ENCODE data around the gene PGA4. TPM values are rescaled to one million over a fixed set of nuclear protein-coding genes. Genes with fewer than 3 reads are reported as not detected.

Gene PGA4
- polyA plus RNA-seq, 2 of the 4 experiments (the other 2 are of a cell fraction), result not detected

DNA sequence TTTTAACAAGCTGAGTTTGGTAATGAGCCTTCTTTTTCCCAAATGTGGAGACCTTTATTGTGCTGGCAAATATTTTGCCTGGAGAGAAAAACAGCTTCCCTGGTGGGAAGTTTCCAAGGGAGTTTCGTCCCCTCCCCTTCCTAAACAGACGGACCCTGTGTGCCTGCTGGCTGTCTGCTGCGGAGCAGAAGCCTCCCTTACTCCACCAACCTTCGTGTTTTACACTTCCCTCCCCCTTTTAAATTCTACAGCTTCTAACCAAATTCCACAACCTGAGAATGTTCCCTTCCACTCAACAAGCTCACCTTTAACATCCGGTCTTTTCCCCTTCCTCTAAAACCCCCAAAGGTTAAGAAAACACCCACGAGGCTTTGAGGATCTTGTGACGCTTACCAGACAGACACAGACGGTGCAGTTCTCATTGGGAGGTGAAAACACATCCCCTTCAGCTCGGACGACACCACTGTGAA is 55.9 kb downstream of the PGA4 start:
- no peak for ATAC-seq
- no peaks in the 10 kb centered on the region for H3K9me3 ChIP-seq
- no peak overlapping the region for H3K27ac ChIP-seq
- ChIA-PET CTCF (interaction anchor here (0.9 to 2.2 kb wide), 3 partner anchors 24 to 107 kb away, joined by 4 to 9 read pairs (median 7); no protein-coding TSS in a partner anchor), POLR2A (interaction anchor here (0.6 kb wide), 1 partner anchor 92 kb away, joined by 3 read pairs; no protein-coding TSS in a partner anchor)
- WGBS (ENCODE audit: missing lambda C conversion rate), result 46% methylated on average over 10 of the region's 10 CpGs
- H3K4me2 ChIP-seq, result no peak overlapping the region
- no peak overlapping the region for H3K4me3 ChIP-seq
- no peak for FAIRE-seq
- no peak for TF ChIP-seq HOXB13 (CRISPR knock-in tag; IDR thresholded peaks at IDR 0.05; ENCODE audit: low read depth)
- TF ChIP-seq, protein P1, sequence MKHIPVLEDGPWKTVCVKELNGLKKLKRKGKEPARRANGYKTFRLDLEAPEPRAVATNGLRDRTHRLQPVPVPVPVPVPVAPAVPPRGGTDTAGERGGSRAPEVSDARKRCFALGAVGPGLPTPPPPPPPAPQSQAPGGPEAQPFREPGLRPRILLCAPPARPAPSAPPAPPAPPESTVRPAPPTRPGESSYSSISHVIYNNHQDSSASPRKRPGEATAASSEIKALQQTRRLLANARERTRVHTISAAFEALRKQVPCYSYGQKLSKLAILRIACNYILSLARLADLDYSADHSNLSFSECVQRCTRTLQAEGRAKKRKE (CRISPR knock-in tag; IDR thresholded peaks at IDR 0.05; ENCODE audit: low read depth), result no peak
- TF ChIP-seq CBX8 (IDR thresholded peaks at IDR 0.05), result no peak
- TF ChIP-seq TFCP2L1 (CRISPR knock-in tag; IDR thresholded peaks at IDR 0.05), result no peak
- TF ChIP-seq NFE2L2 (conservative IDR thresholded peaks at IDR 0.05; ENCODE audit: low read length), result no peak
- TF ChIP-seq ZSCAN20 (CRISPR knock-in tag; IDR thresholded peaks at IDR 0.05), result no peak
- TF ChIP-seq, protein P2, sequence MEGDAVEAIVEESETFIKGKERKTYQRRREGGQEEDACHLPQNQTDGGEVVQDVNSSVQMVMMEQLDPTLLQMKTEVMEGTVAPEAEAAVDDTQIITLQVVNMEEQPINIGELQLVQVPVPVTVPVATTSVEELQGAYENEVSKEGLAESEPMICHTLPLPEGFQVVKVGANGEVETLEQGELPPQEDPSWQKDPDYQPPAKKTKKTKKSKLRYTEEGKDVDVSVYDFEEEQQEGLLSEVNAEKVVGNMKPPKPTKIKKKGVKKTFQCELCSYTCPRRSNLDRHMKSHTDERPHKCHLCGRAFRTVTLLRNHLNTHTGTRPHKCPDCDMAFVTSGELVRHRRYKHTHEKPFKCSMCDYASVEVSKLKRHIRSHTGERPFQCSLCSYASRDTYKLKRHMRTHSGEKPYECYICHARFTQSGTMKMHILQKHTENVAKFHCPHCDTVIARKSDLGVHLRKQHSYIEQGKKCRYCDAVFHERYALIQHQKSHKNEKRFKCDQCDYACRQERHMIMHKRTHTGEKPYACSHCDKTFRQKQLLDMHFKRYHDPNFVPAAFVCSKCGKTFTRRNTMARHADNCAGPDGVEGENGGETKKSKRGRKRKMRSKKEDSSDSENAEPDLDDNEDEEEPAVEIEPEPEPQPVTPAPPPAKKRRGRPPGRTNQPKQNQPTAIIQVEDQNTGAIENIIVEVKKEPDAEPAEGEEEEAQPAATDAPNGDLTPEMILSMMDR (IDR thresholded peaks at IDR 0.05), result no peak
- no peak for TF ChIP-seq MAFK (IDR thresholded peaks at IDR 0.05; ENCODE audit: partially characterized antibody)
- H3K4me1 ChIP-seq, result peaks cover 3% of the 10 kb centered on the region; the same call in 1 of the 3 replicates
- no peak for DNase-seq (ENCODE audit: low read depth in 1 of 2, low spot score in 1 of 2)

- POLR2A ChIA-PET, result interaction anchor here (0.6 kb wide), 1 partner anchor 102 kb away, joined by 4 read pairs; no protein-coding TSS in a partner anchor
- no peak for TF ChIP-seq EHMT2 (IDR thresholded peaks at IDR 0.05; ENCODE audit: low read depth)
- TF ChIP-seq CEBPB (IDR thresholded peaks at IDR 0.05), result no peak
- no peak for TF ChIP-seq HDAC2 (IDR thresholded peaks at IDR 0.05)
- TF ChIP-seq FOSB (CRISPR knock-in tag; IDR thresholded peaks at IDR 0.05), result no peak
- TF ChIP-seq KDM1A (IDR thresholded peaks at IDR 0.05; ENCODE audit: low read depth), result no peak
- TF ChIP-seq POLR2AphosphoS2 (conservative IDR thresholded peaks at IDR 0.05; ENCODE audit: low read length), result no peak
- TF ChIP-seq TFCP2L1 (CRISPR knock-in tag; IDR thresholded peaks at IDR 0.05), result no peak
- ATAC-seq (no peak), FAIRE-seq (no peak), DNase-seq (ENCODE audit: low read depth in 1 of 2, low spot score in 1 of 2) (no peak)
- no peaks in the 10 kb centered on the region for H3K9me3 ChIP-seq
- WGBS (ENCODE audit: missing lambda C conversion rate), result 60% methylated on average over 12 of the region's 12 CpGs
- H3K4me3 ChIP-seq, result no peak overlapping the region
- peaks cover 3% of the 10 kb centered on the region; the same call in 1 of the 3 replicates for H3K4me1 ChIP-seq
- no peak overlapping the region for H3K27ac ChIP-seq
- CTCF ChIA-PET, result interaction anchor here (0.8 to 3.8 kb wide), 4 partner anchors 11 to 237 kb away, joined by 3 to 17 read pairs (median 3); partner anchors contain the start of gene VWCE
- H3K4me2 ChIP-seq, result no peak overlapping the region
Observed at GRCh38 chr11:61279934-61280659, 58.0 kb downstream of the PGA4 start.

DNA sequence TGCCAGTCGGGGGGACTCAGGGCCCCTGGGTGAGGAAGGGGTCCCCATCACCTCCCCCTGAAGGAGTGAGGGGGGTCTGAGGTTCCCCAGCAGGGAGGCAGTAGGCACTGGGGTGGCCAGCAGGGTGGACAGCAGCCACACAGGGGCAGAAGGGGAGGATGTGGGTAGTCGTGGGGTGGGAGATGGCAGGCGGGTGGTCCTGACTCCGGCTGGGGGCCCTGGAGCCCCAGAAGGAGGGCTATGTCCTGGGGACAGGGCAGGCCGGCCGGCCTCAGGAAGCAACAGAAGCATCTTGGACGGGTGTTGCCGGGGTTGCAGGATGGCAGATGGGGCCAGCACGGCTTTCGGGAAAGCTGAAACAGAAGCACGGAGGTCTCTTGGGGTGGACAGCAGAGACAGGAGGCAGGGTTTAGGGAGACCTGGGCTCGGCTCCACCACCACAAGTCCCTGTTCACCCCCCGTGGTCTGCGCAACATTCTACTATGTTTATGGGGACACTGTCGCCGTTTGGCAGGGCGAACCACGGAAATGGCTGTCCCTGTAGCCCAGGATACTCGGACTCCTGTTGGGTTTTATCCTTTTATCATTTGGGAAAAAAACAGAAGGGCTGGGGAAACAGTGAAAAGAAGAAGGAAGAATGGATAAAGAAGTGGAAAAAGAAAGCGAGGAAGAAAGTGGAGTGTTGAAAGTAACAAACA is 58.9 kb downstream of the PGA4 start:
- no peak for FAIRE-seq
- Histone ChIP-seq H3K4me2 (peak overlapping the region; percentile 89), H3K27ac (no peak overlapping the region), H3K9me3 (no peaks in the 10 kb centered on the region), H3K4me1 (peaks cover 3% of the 10 kb centered on the region; the same call in 1 of the 3 replicates), H3K4me3 (peak overlapping the region; percentile 41; the same call in 2 of the 3 replicates)
- POLR2A ChIA-PET, result interaction anchor here (0.9 kb wide), 1 partner anchor 13 kb away, joined by 4 read pairs; no protein-coding TSS in a partner anchor
- peak; percentile 14 to 29; a peak in 3 of 6 replicates for ATAC-seq
- CTCF ChIA-PET, result interaction anchor here (0.8 to 3.8 kb wide), 6 partner anchors 12 to 236 kb away, joined by 3 to 17 read pairs (median 3); partner anchors contain the start of gene VWCE
- no peak for DNase-seq (ENCODE audit: low read depth in 1 of 2, low spot score in 1 of 2)
- WGBS (ENCODE audit: missing lambda C conversion rate), result 55% methylated on average over 19 of the region's 20 CpGs
- TF ChIP-seq JUNB (IDR thresholded peaks at IDR 0.05) (no peak), EHF (CRISPR knock-in tag; IDR thresholded peaks at IDR 0.05) (no peak), HDAC2 (IDR thresholded peaks at IDR 0.05) (no peak), TFCP2L1 (CRISPR knock-in tag; IDR thresholded peaks at IDR 0.05) (no peak), E2F6 (IDR thresholded peaks at IDR 0.05; ENCODE audit: borderline replicate concordance, low read depth) (no peak), FOXS1 (CRISPR knock-in tag; IDR thresholded peaks at IDR 0.05) (no peak), POLR2AphosphoS2 (conservative IDR thresholded peaks at IDR 0.05; ENCODE audit: low read length) (no peak), NR3C1 (IDR thresholded peaks at IDR 0.05) (no peak), RCOR1 (IDR thresholded peaks at IDR 0.05; ENCODE audit: low read depth, low read length) (no peak), NFE2L2 (conservative IDR thresholded peaks at IDR 0.05; ENCODE audit: low read length) (no peak), FOSB (CRISPR knock-in tag; IDR thresholded peaks at IDR 0.05) (no peak), NPAS2 (CRISPR knock-in tag; IDR thresholded peaks at IDR 0.05; ENCODE audit: borderline replicate concordance) (no peak), RARB (CRISPR knock-in tag; IDR thresholded peaks at IDR 0.05) (no peak), HES2 (IDR thresholded peaks at IDR 0.05) (no peak)
- TF ChIP-seq, protein P3, sequence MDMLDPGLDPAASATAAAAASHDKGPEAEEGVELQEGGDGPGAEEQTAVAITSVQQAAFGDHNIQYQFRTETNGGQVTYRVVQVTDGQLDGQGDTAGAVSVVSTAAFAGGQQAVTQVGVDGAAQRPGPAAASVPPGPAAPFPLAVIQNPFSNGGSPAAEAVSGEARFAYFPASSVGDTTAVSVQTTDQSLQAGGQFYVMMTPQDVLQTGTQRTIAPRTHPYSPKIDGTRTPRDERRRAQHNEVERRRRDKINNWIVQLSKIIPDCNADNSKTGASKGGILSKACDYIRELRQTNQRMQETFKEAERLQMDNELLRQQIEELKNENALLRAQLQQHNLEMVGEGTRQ (IDR thresholded peaks at IDR 0.05), result no peak
- TF ChIP-seq, protein P4, sequence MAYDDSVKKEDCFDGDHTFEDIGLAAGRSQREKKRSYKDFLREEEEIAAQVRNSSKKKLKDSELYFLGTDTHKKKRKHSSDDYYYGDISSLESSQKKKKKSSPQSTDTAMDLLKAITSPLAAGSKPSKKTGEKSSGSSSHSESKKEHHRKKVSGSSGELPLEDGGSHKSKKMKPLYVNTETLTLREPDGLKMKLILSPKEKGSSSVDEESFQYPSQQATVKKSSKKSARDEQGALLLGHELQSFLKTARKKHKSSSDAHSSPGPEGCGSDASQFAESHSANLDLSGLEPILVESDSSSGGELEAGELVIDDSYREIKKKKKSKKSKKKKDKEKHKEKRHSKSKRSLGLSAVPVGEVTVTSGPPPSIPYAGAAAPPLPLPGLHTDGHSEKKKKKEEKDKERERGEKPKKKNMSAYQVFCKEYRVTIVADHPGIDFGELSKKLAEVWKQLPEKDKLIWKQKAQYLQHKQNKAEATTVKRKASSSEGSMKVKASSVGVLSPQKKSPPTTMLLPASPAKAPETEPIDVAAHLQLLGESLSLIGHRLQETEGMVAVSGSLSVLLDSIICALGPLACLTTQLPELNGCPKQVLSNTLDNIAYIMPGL (CRISPR knock-in tag; IDR thresholded peaks at IDR 0.05; ENCODE audit: borderline replicate concordance), result no peak

All from A549 (cell line).